ENCODE results near the gene USP28.

DNA sequence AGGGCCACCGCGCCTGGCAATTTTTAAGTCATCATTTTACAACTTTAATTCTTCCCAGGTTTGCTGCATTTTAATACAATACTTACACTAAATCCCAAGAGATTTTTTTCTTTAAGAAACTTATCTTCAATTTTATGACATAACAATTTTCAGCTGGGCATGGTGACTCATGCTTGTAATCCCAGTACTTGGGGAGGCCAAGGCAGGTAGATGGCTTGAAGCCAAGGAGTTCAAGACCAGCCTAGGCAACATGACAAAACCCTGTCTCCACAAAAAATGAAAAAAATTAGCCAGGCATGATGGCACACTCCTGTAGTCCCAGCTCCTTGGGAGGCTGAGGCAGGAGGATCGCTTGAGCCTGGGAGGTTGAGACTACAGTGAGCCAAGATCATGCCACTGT lies 56.9 kb downstream of the USP28 start:
- TF ChIP-seq SUZ12 (IDR thresholded peaks at IDR 0.05) (no peak), TARDBP (IDR thresholded peaks at IDR 0.05) (no peak), SP1 (IDR thresholded peaks at IDR 0.05) (no peak), FOXA1 (IDR thresholded peaks at IDR 0.05) (no peak), FOXK2 (IDR thresholded peaks at IDR 0.05) (no peak), NFRKB (IDR thresholded peaks at IDR 0.05) (no peak), HDGF (IDR thresholded peaks at IDR 0.05; ENCODE audit: borderline replicate concordance) (no peak), BHLHE40 (IDR thresholded peaks at IDR 0.05; ENCODE audit: borderline replicate concordance) (no peak)

All from HEK293T (cell line).